ENCODE measurements around the gene RUNX2.

DNA sequence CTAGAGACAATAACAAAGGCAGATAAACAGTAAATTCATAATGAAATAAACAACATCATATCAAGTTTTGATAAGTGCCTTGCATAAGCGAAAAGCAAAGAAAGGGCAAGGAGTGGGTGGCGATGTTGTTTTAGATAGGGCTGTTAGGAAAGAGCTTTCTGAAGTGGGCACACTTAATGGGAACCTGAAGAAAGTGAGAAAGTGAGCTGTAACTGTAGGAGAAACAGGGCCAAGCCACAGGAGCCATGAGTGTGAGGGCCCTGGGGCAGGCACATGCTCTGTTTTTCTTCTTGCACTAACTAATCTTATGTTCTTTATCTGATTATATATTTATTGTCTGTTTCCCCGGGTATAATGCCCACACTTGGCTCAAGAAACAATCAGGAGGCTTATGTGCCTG is 243.0 kb downstream of the RUNX2 start:
- TF ChIP-seq, protein P1, sequence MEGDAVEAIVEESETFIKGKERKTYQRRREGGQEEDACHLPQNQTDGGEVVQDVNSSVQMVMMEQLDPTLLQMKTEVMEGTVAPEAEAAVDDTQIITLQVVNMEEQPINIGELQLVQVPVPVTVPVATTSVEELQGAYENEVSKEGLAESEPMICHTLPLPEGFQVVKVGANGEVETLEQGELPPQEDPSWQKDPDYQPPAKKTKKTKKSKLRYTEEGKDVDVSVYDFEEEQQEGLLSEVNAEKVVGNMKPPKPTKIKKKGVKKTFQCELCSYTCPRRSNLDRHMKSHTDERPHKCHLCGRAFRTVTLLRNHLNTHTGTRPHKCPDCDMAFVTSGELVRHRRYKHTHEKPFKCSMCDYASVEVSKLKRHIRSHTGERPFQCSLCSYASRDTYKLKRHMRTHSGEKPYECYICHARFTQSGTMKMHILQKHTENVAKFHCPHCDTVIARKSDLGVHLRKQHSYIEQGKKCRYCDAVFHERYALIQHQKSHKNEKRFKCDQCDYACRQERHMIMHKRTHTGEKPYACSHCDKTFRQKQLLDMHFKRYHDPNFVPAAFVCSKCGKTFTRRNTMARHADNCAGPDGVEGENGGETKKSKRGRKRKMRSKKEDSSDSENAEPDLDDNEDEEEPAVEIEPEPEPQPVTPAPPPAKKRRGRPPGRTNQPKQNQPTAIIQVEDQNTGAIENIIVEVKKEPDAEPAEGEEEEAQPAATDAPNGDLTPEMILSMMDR (IDR thresholded peaks at IDR 0.05; ENCODE audit: low read length), result no peak
- no peak for TF ChIP-seq EZH2 (IDR thresholded peaks at IDR 0.05; ENCODE audit: borderline replicate concordance, low read length)

All from OCI-LY1 (cell line).